PC-3 (cell line): Measurements from ENCODE around the gene TNRC6C.

ENCODE experiments used
- CTCF ChIP-seq: fragments of 300-600 bp; sonication (generic); conservative IDR thresholded peaks from 2 replicates; pipeline ENCODE4 v1.5.1; 2017; ENCODE audit warnings: antibody characterized with exemption, low read depth, mild to moderate bottlenecking, low read length
- EZH2 ChIP-seq: fragments of 300-600 bp; sonication (generic); IDR thresholded peaks from one replicate; pipeline ENCODE4 v1.6.1; 2017; ENCODE audit warnings: antibody characterized with exemption, mild to moderate bottlenecking, low read length; ENCODE audit not compliant: unreplicated experiment
- EZH2phosphoT487 ChIP-seq: fragments of 300-600 bp; sonication (generic); IDR thresholded peaks from 2 replicates; pipeline ENCODE4 v1.6.1; 2018; ENCODE audit warnings: mild to moderate bottlenecking, antibody characterized with exemption, low read length, borderline replicate concordance

DNA sequence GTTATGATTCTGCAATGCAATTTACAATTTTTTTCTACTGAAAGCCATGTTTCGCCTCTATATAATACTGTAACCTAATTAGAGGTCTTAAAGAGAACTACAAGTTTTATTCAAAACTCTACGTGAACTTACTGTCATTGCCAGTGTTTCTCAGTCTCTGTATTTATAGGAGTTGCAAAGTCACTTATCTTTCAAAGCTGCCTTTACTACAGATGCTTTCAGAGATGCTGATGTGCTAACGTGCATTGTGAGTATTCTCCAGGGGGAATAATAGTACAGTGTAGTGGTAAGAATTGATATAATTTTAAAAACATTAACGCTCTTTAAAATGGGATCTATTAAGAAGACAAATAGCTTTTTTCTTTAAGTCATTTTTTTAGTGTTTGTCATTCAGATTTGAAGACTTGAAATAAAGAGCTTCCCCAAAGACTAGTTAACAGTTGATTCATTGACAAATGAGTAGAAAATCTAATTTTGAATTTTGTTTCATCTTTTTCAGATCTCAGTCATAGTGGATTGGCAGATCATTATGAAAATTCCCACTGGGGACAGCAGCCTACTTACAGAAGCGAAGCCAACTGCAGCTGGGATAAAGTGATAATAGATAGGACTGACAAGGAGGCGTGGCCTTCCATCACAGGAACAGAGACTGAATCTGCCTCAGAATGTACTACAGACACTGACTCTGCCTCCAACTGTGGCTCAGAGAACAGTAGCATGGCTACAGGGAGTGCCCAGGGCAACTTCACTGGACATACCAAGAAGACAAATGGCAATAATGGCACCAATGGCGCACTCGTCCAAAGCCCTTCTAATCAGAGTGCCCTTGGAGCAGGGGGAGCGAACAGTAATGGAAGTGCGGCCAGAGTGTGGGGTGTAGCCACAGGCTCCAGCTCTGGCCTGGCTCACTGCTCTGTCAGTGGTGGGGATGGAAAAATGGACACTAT, 90.1 kb downstream of the TNRC6C start:
- no peak for TF ChIP-seq CTCF
- TF ChIP-seq EZH2phosphoT487, result no peak
- TF ChIP-seq EZH2, result no peak
